Aorta (tissue), 5 donors: ENCODE measurements around the gene CAMK2D. TPM values are rescaled to one million over a fixed set of nuclear protein-coding genes. Genes with fewer than 3 reads are reported as not detected.
"Not testable (repeated sequence)": the region's sequence is repeated elsewhere in the genome, so short reads cannot be mapped to it uniquely, and the experiment has no call there.

Experiments
- ATAC-seq: fragments of 200-7000 bp; cut with Tn5 transposase; one replicate; pipeline ENCODE4 v1.9.1; 2022; ENCODE audit warnings: moderate library complexity; ENCODE audit not compliant: low FRiP score
- DNase-seq, 2 donors: peaks; one replicate each; pipeline ENCODE4 v3.0.0-alpha.2; 2020
- H3K27ac ChIP-seq, 2 donors: one replicate each; pipeline ENCODE4 v1.5.1; 2013; ENCODE audit warnings: low read length in 2 of 2, mild to moderate bottlenecking in 2 of 2, moderate library complexity in 2 of 2, control low read depth in 1 of 2, inconsistent platforms in 1 of 2, low read depth in 1 of 2
- H3K27me3 ChIP-seq, 2 donors: one replicate each; pipeline ENCODE4 v1.6.1; 2013; ENCODE audit warnings: control low read depth in 1 of 2, low read length in 1 of 2, mild to moderate bottlenecking in 1 of 2, moderate library complexity in 1 of 2; ENCODE audit not compliant: insufficient read depth in 2 of 2, control insufficient read depth in 1 of 2
- H3K36me3 ChIP-seq, 2 donors: one replicate each; pipeline ENCODE4 v1.6.1; 2013; ENCODE audit warnings: control low read depth in 1 of 2, low read length in 1 of 2, mild to moderate bottlenecking in 1 of 2; ENCODE audit not compliant: insufficient read depth in 2 of 2, control insufficient read depth in 1 of 2
- H3K4me1 ChIP-seq, 2 donors: one replicate each; pipeline ENCODE4 v1.6.1; 2013; ENCODE audit warnings: low read length in 2 of 2, control low read depth in 1 of 2, mild to moderate bottlenecking in 1 of 2, moderate library complexity in 1 of 2; ENCODE audit not compliant: insufficient read depth in 2 of 2, control insufficient read depth in 1 of 2
- H3K4me3 ChIP-seq, 2 donors: one replicate each; pipeline ENCODE4 v1.5.1; 2013; ENCODE audit warnings: low read length in 2 of 2, control low read depth in 1 of 2, mild to moderate bottlenecking in 1 of 2
- H3K9me3 ChIP-seq: one replicate; pipeline ENCODE4 v1.6.1; 2013; ENCODE audit warnings: mild to moderate bottlenecking, low read length; ENCODE audit not compliant: control insufficient read depth
- whole genome bisulfite sequencing, 2 donors: extraction: QIAGEN DNeasy Blood & Tissue Kit; methylation state at CpG; one replicate each; pipeline ENCODE4 v1.1.7; 2013; 5-methylcytosine and 5-hydroxymethylcytosine counted together
- intact Hi-C, 2 donors: fragments of 100-400 bp; cut with DNase I; formaldehyde crosslinking; loops; one replicate each; pipeline versions ENCODE4 v1.14.2 to v1.15.0; 2022
- polyA plus RNA-seq, 2 donors: library from polyadenylated mRNA; stranded (reverse); fragments of 200-250 nt; gene quantifications; one replicate each; pipeline ENCODE4 v1.2.3, GENCODE V29; 2013
- total RNA-seq, 2 donors: library from RNA; stranded (reverse); fragmentation: NEBNext Ultra II Directional; extraction: Animal tissue kit (Norgen Biotek cat#: 25700); gene quantifications; one replicate each; pipeline ENCODE4 v1.2.1, GENCODE V29; 2021
- donor health status: healthy with polysubstance abuse.
- donor health status: Bipolar disorder and iron deficiency.
- donor health status: DM: no; HTN: no; CAD: no.
- donor health status: DM: no; HTN: no; CAD: no.
- donor health status: DM: yes; HTN: yes; CAD: no.

Gene CAMK2D
- total and polyA plus RNA-seq, 4 donors, result 18.7 to 71.8 (median 37.7) TPM

DNA sequence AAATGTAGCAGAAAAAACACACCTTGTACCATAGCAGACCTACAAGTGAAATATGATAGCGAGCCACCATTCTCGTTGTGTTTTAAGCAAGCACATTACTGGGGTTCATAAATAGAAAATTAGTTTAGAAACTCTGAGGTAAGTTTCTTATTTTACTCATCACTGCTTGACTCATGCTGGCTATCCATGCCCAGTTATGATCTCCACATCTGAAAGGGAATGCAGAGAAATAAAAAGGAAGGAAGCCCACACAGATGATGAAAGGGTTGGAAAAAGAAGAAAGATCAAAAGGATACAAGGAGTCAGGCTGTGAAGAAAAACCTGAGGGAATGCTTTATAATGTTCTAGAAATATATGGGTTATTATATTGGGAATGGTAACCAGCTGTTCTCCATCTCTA lies 54.5 kb downstream of the CAMK2D start:
- 38 to 42% methylated on average over 2 of the region's 2 CpGs for WGBS, 2 donors
- intact Hi-C loops, result no loop called here
- ATAC-seq (no peak), DNase-seq (no peak)
- no peaks in the 10 kb centered on the region for H3K27me3 ChIP-seq
- peaks cover 0 to 3% of the 10 kb centered on the region in 2 donors for H3K4me1 ChIP-seq
- no peak overlapping the region for H3K27ac ChIP-seq
- no peaks in the 10 kb centered on the region for H3K9me3 ChIP-seq
- no peaks in the 10 kb centered on the region for H3K36me3 ChIP-seq
- no peak overlapping the region for H3K4me3 ChIP-seq

- H3K4me3 ChIP-seq, intact Hi-C loops, H3K9me3 ChIP-seq, H3K27ac ChIP-seq, ATAC-seq, H3K27me3 ChIP-seq, H3K36me3 ChIP-seq, H3K4me1 ChIP-seq, DNase-seq: not testable (repeated sequence)
- 95 to 99% methylated on average over 6 of the region's 6 CpGs for WGBS, 2 donors
These were observed 56.4 kb downstream of the CAMK2D start for GRCh38 chr4:113705097-113705496.

- H3K9me3 ChIP-seq, ATAC-seq, H3K4me3 ChIP-seq, H3K4me1 ChIP-seq, DNase-seq, H3K27me3 ChIP-seq, H3K36me3 ChIP-seq, H3K27ac ChIP-seq, intact Hi-C loops: not testable (repeated sequence)
- 83 to 88% methylated on average over 3 of the region's 3 CpGs for WGBS, 2 donors
These were observed 58.9 kb downstream of the CAMK2D start for GRCh38 chr4:113702596-113702995.

DNA sequence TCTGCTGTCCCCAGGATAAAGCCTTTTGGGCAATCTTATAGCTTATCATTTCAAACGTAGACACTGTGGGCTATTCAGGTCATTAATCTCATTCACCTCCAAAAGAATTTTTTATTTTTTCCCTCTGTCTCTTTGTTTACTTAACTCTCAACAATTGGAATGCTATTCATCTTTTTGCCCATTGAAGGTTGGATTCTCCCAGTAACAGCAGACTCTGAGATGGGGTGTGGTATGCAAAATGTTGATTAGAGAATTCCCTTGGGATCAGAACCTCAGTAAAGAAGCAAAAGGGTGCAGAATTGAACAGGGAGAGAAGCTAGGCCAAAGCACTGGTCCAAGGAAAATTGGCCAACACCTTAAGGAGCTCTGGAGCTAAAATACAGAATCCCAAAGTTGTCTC lies 60.4 kb downstream of the CAMK2D start:
- ATAC-seq, result no peak
- no peak for DNase-seq
- Histone ChIP-seq H3K27ac (no peak overlapping the region), H3K36me3 (no peaks in the 10 kb centered on the region), H3K4me3 (no peak overlapping the region), H3K9me3 (no peaks in the 10 kb centered on the region), H3K27me3 (no peaks in the 10 kb centered on the region), H3K4me1 (no peaks in the 10 kb centered on the region)
- 23% methylated on average over 1 of the region's 1 CpG for WGBS, 2 donors
- intact Hi-C loops, result no loop called here

DNA sequence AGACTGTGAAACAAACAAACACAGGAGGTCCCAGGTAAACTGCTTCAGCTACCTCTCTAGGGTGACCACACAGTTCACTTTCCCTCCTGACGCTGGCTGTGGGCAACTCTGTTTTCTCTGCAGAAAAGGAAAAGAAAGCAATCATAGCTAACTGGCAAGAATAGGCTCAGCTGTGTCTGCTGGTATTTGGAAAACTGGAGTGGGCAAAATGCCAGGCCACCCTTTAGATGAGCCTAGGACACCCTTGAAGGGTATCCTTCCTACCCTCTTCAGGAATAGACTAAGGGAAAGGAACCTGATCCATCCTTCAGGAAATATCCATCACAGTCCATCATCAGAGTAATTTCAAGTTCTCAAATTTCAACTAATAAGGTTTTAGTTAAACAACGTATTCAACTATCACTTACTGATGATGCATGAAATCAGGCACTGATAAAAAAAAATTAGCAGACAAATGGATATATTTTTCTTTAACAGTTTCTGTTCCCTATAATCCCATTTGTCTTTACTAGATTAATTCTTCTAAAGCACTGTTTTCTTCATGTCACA lies 60.9 kb downstream of the CAMK2D start:
- Histone ChIP-seq H3K4me1 (no peaks in the 10 kb centered on the region), H3K27me3 (no peaks in the 10 kb centered on the region), H3K4me3 (no peak overlapping the region), H3K9me3 (no peaks in the 10 kb centered on the region), H3K36me3 (no peaks in the 10 kb centered on the region), H3K27ac (no peak overlapping the region)
- DNase-seq (no peak), ATAC-seq (no peak)
- WGBS, 2 donors, result 30 to 38% methylated on average over 2 of the region's 2 CpGs
- intact Hi-C loops, result no loop called here

DNA sequence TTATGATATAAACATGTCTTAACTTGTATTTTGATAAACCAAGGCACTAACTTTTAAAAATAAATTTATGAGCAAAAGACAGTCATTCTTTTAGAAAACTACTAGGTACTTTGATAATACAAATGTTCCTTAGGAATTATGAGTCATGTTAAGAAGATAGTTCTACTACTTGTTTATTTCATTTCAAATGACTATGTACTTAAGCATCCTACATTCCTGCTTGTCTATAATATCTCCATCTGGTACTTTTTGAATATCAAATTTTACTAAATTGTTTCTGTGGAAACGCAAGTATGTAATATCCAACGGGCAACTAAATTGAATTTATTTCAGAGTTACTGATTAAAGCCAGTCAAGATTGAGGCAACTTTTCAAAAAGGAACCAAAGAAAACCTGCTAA lies 61.8 kb downstream of the CAMK2D start:
- no peaks in the 10 kb centered on the region for H3K36me3 ChIP-seq
- intact Hi-C loops, result no loop called here
- no peak for ATAC-seq
- H3K4me1 ChIP-seq, result peaks cover 0 to 3% of the 10 kb centered on the region in 2 donors
- H3K9me3 ChIP-seq, result no peaks in the 10 kb centered on the region
- H3K4me3 ChIP-seq, result no peak overlapping the region
- DNase-seq, result no peak
- WGBS, 2 donors, result 80 to 86% methylated on average over 2 of the region's 2 CpGs
- H3K27me3 ChIP-seq, result no peaks in the 10 kb centered on the region
- no peak overlapping the region for H3K27ac ChIP-seq

GRCh38 chr4:113697429-113697828 lies 64.1 kb downstream of the CAMK2D start:
- Histone ChIP-seq H3K4me3 (no peak overlapping the region), H3K36me3 (no peaks in the 10 kb centered on the region), H3K27me3 (no peaks in the 10 kb centered on the region), H3K9me3 (no peaks in the 10 kb centered on the region), H3K27ac (no peak overlapping the region), H3K4me1 (peaks cover 0 to 7% of the 10 kb centered on the region in 2 donors)
- ATAC-seq (no peak), DNase-seq (no peak)
- WGBS, 2 donors, result 97% methylated on average over 2 of the region's 2 CpGs
- intact Hi-C loops, result no loop called here

- no peak overlapping the region for H3K27ac ChIP-seq
These were observed 66.0 kb downstream of the CAMK2D start for GRCh38 chr4:113695328-113696169.

GRCh38 chr4:113694008-113694407 lies 67.5 kb downstream of the CAMK2D start:
- 95 to 98% methylated on average over 2 of the region's 2 CpGs for WGBS, 2 donors

More at GRCh38 chr4:113695328-113696169, 66.0 kb downstream of the CAMK2D start:
- H3K27me3 ChIP-seq, result no peaks in the 10 kb centered on the region
- no peak for DNase-seq
- no peaks in the 10 kb centered on the region for H3K36me3 ChIP-seq
- intact Hi-C loops, result no loop called here
- ATAC-seq, result no peak
- H3K4me1 ChIP-seq, result peaks cover 0 to 7% of the 10 kb centered on the region in 2 donors
- no peaks in the 10 kb centered on the region for H3K9me3 ChIP-seq
- 94 to 97% methylated on average over 3 of the region's 3 CpGs for WGBS, 2 donors
- H3K4me3 ChIP-seq, result no peak overlapping the region

More at GRCh38 chr4:113694008-113694407, 67.5 kb downstream of the CAMK2D start:
- DNase-seq, result no peak
- H3K27ac ChIP-seq, result no peak overlapping the region
- H3K4me3 ChIP-seq, result no peak overlapping the region
- no peaks in the 10 kb centered on the region for H3K27me3 ChIP-seq
- H3K9me3 ChIP-seq, result no peaks in the 10 kb centered on the region
- H3K36me3 ChIP-seq, result no peaks in the 10 kb centered on the region
- no peak for ATAC-seq
- intact Hi-C loops, result no loop called here
- peaks cover 0 to 7% of the 10 kb centered on the region in 2 donors for H3K4me1 ChIP-seq
